HG03378 (cell line): ENCODE results near the gene NR2F1.
A peak's percentile ranks its signal among the peaks of the same experiment; 100 is the strongest.

Source experiments
- ATAC-seq: cut with Tn5 transposase; IDR thresholded peaks from one replicate; pipeline ENCODE4 v1.9.1; 2021; ENCODE audit warnings: mild to moderate bottlenecking, moderate library complexity; ENCODE audit not compliant: unreplicated experiment

The NR2F1 gene

DNA sequence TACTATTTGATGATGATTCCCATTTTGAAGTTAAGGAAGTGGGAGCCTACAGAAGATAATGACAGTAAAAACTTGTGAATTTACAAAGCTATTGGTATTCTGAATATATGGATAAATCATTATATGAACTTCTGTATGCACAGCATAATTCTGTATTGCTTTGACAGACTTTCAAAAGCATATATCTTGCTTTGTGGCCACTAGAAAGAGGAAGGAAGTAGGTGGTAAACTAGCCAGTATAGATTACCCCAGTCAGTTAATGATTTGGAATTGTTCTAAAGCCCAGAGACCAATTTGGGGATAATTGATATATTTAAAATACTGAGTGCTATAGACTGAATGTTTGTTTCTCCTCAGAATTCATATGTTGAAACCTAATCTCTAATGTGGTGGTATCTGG, 53.0 kb downstream of the NR2F1 start:
- peak; percentile 95 for ATAC-seq

DNA sequence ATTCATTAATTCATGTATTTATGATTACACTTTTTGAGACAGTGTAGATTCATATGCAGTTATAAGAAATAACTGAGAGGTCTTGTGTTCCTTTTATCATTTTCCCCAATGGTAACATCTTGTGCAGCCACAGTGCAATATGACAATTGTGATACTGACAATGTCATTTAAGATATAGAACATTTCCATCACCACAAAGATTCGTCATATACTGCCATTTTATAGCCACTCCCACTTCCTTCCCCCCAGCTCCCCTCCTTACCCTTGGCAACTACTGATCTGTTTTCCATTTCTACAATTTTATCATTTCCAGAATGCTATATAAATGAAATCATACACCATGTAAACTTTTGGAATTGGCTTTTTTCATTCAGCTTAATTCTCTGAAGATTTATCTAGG, 53.8 kb downstream of the NR2F1 start:
- no peak for ATAC-seq

DNA sequence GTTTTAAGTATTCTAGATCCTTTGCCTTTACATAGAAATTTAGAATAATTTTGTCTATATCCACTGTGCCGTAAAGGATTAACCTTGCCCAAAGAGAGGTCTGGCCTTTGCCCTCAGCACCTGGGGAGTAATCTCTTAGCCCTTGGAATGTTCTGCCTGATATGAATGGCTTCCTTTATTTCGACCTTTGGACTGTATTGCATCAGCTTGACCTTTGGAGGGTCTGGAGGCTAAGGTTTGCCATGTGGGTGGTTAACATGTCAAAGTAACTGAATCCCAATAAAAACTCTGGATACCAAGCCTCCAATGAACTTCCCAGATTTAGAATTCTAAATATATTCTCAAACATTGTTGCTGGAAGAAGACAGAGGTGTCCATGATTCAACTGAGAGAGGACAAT, 54.7 kb downstream of the NR2F1 start:
- no peak for ATAC-seq

- ATAC-seq: no peak
Measured at GRCh38 chr5:93642526-93642925, 59.5 kb downstream of the NR2F1 start.
